Lower leg skin (tissue), 4 donors: ENCODE measurements around the gene LYST. TPM values are rescaled to one million over a fixed set of nuclear protein-coding genes. Genes with fewer than 3 reads are reported as not detected.
"Not testable (repeated sequence)": the region's sequence is repeated elsewhere in the genome, so short reads cannot be mapped to it uniquely, and the experiment has no call there.

ENCODE experiments used
- DNase-seq, 2 donors: peaks; one replicate each; pipeline ENCODE4 v3.0.0-alpha.2; 2019; ENCODE audit warnings: low spot score in 2 of 2
- H3K4me3 ChIP-seq: fragments of 200-600 bp; sonication (generic); 2 replicates; pipeline ENCODE4 v1.5.1; 2017; ENCODE audit warnings: mild to moderate bottlenecking, low read depth; ENCODE audit not compliant: poor library complexity, severe bottlenecking
- CTCF ChIP-seq, 3 donors: fragments of 450-650 bp; IDR thresholded peaks; one replicate each; pipeline ENCODE4 v1.5.1; 2016; ENCODE audit warnings: antibody characterized with exemption in 3 of 3, mild to moderate bottlenecking in 3 of 3, moderate library complexity in 2 of 3
- POLR2A ChIP-seq, 2 donors: fragments of 450-650 bp; IDR thresholded peaks; one replicate each; pipeline ENCODE4 v1.6.1; 2016 to 2017; ENCODE audit warnings: antibody characterized with exemption in 2 of 2, mild to moderate bottlenecking in 1 of 2, moderate library complexity in 1 of 2
- WGBS, 2 donors: methylation state at CpG; one replicate each; pipeline ENCODE4 v1.1.5; 2018; 5-methylcytosine and 5-hydroxymethylcytosine counted together
- intact Hi-C: fragments of 100-400 bp; cut with DNase I; formaldehyde crosslinking; loops from one replicate; pipeline ENCODE4 v1.15.0; 2023; ENCODE audit warnings: low total_unique reads
- total RNA-seq, 4 donors: library from RNA; depleted of rRNA; stranded (reverse); fragments of >200 nt; gene quantifications; one replicate each; pipeline ENCODE4 v1.1.0, GENCODE V29; 2016

Gene LYST
- total RNA-seq, 4 donors from 2014 or later: 38.5 to 43.9 (median 40.9) TPM

- intact Hi-C loops: no loop called here
- TF ChIP-seq POLR2A (IDR thresholded peaks at IDR 0.05) (no peak), CTCF (IDR thresholded peaks at IDR 0.05) (no peak)
- DNase-seq: no peak
- H3K4me3 ChIP-seq: no peak overlapping the region
Observed at GRCh38 chr1:235790123-235790522, 76.6 kb downstream of the LYST start.

- H3K4me3 ChIP-seq, intact Hi-C loops, DNase-seq: not testable (repeated sequence)
- WGBS, 2 donors: 95 to 96% methylated on average over 8 of the region's 8 CpGs
Observed at GRCh38 chr1:235786227-235786898, 80.3 kb downstream of the LYST start.

GRCh38 chr1:235784950-235785349 lies 81.8 kb downstream of the LYST start:
- no peak overlapping the region for H3K4me3 ChIP-seq
- TF ChIP-seq POLR2A (IDR thresholded peaks at IDR 0.05) (no peak), CTCF (IDR thresholded peaks at IDR 0.05) (no peak)
- intact Hi-C loops: no loop called here
- no peak for DNase-seq
- WGBS, 2 donors: 84 to 88% methylated on average over 2 of the region's 2 CpGs

GRCh38 chr1:235783148-235783776 lies 83.4 kb downstream of the LYST start:
- TF ChIP-seq POLR2A (IDR thresholded peaks at IDR 0.05): no peak
- TF ChIP-seq CTCF (IDR thresholded peaks at IDR 0.05): no peak
- intact Hi-C loops: no loop called here
- no peak overlapping the region for H3K4me3 ChIP-seq
- WGBS, 2 donors: 30 to 36% methylated on average over 8 of the region's 8 CpGs
- no peak for DNase-seq

GRCh38 chr1:235782601-235783000 lies 84.1 kb downstream of the LYST start:
- TF ChIP-seq CTCF (IDR thresholded peaks at IDR 0.05): no peak
- no peak for TF ChIP-seq POLR2A (IDR thresholded peaks at IDR 0.05)
- DNase-seq: no peak
- H3K4me3 ChIP-seq: no peak overlapping the region
- 94 to 99% methylated on average over 2 of the region's 2 CpGs for WGBS, 2 donors
- intact Hi-C loops: no loop called here

- 46 to 69% methylated on average over 2 of the region's 2 CpGs for WGBS, 2 donors
- no peak for DNase-seq
- TF ChIP-seq POLR2A (IDR thresholded peaks at IDR 0.05) (no peak), CTCF (IDR thresholded peaks at IDR 0.05) (no peak)
- H3K4me3 ChIP-seq: no peak overlapping the region
- intact Hi-C loops: no loop called here
Observed at GRCh38 chr1:235781807-235782206, 84.9 kb downstream of the LYST start.
